IPS DF 4.7 (cell line): ENCODE results near the gene GAS2L3.
"Not testable (repeated sequence)": the region's sequence is repeated elsewhere in the genome, so short reads cannot be mapped to it uniquely, and the experiment has no call there.

Source experiments
- DNase-seq: peaks from one replicate; pipeline ENCODE4 v3.0.0-alpha.2; 2013; ENCODE audit warnings: low spot score; ENCODE audit errors: extremely low read depth

GAS2L3 gene

DNA sequence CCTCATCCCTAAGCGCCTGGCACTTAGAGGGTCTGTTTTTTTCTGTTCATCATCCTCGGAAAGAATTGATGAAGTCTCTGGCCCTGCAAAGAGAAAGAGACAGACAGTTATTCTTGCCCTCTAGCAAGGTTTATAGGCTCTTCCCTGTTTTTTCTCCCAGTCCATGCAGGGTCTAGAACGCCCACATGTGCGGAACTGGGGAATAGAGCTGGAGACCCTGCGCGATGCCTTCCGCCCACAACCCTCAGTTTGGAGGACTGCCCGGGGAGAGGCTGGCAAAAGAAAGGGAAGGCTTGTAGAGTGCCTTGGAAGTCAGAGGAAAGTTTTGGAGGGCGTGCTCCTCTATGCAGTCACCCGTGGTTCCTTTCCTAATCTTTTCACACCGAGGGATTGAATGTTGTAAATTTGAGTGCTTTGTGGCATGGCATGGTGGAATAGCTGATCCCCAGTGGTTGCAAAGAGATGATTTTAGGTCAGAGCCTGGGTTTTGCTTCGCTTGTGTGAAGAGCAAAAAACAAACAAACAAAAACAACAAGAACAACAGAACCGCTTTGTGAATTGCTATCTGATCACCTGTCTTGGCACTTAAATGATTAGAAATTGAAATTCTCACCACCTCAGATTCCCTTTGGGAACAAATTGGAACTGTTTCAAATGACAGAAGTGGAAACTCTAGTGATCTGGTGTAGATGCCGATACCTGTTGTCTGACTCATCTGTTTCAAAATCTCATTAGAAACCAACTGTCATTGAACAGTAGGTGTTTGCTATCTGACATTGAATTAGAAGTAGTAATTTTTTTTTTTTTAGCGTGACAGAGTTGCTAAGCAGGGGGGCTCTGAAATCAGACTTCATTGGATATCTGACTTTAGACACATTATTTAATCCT is 947 bp downstream of the GAS2L3 start:
- no peak for DNase-seq

DNA sequence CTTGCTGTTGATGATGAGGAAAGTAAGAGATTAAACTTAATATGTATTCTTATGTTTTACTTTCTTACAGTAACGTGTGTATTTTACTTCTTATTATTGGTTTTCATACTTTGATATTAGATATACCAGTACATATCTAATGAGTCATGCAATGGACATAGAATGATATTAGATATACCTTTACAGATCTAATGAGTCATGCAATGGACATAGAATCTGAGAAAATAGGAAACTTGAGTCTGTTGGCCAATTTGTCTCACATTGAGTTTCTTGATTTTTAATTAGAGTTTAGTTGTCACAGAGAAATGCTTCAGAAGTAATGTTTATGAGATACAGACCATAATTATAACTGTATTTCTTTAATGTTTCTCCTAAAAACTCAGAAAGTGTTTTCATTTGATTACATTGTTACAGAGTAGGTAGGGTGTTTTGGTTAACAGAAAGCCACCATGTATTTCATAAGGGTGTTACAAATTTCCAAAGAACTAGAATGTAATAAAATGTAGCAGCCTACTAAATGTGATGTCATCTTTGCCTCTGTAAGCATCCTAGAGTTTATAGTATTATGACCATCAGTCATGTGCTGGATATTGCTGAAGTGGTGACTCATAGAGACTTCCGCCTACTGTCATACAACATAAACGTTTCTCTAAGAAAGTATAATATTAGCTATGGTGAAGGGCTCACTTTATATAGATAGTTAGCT is 3.0 kb downstream of the GAS2L3 start:
- DNase-seq, result no peak

DNA sequence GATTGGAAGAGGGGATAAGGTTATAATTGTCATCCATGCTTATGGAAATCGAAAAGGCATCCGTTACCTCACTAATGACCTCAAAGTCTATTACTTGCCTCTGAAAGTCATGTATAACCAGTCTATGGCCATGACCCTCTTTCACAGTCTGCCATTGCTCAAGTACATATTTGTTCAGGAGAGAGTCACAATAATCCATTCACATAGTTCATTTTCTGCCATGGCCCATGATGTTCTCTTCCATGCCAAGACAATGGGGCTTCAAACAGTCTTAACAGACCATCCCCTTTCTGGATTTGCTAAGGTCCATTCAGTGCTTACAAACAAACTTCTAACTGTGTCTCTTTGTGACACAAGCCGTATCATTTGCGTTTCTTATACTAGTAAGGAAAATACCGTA is 5.4 kb downstream of the GAS2L3 start:
- no peak for DNase-seq

GRCh38 chr12:100579844-100580243 is 6.4 kb downstream of the GAS2L3 start:
- no peak for DNase-seq

DNA sequence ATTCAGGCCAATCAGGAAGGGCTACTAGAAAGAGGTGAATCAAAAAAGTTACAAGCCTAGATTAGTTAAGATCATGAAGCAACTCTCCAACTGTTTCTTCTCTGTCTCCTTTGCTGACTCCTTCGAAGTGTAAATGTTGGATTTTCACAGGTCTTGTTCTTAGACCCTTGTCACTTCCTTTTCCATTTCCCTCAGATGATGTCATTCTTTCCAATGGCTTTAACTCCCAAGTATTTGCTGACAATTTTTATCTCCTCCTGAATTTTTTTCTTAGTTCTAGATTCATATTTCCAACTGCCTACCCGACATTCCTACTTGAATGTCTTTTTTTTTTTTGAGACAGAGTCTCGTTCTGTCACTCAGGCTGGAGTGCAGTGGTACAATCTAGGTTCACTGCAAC is 10.8 kb downstream of the GAS2L3 start:
- DNase-seq, result no peak

DNA sequence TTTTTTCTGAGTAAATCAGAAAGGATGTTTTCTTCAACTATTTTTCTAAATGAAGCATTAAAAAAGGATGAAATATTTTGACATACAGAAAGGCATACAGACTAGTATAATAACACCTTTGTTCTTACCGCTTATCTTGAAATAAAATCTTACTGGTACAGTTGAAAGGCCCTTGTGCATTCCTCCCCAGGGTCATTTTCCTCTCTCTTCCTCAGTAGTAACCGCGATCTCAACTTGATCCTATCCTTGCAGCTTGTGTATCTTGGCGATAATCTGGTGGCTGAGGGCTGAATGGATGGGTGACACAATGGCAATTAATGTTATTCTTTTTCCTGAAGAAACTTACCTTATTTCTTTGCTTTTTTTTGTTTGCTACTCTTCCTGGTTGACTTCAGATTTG is 18.5 kb downstream of the GAS2L3 start:
- DNase-seq, result no peak

GRCh38 chr12:100593490-100593889 is 20.0 kb downstream of the GAS2L3 start:
- DNase-seq, result no peak

DNA sequence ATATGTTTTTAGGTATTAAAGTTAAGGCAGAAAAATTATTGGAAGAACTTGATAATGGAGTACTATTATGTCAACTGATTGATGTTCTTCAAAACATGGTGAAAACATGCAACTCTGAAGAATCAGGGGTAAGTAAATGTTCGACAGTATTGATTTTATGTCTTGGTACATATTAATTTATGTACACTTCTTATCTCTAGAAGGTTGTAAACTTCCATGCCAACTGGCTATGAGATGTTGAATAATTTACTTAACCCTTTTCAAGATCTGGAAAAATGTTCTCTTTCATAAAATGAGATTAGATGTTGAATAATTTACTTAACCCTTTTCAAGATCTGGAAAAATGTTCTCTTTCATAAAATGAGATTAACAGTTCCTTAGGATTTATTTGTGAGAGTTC is 28.1 kb downstream of the GAS2L3 start:
- no peak for DNase-seq

GRCh38 chr12:100602997-100603396 is 29.5 kb downstream of the GAS2L3 start:
- DNase-seq, result not testable (repeated sequence)

- DNase-seq, result no peak
Measured at GRCh38 chr12:100608776-100609175, 35.3 kb downstream of the GAS2L3 start.

GRCh38 chr12:100610666-100611430 is 37.4 kb downstream of the GAS2L3 start:
- DNase-seq, result no peak

DNA sequence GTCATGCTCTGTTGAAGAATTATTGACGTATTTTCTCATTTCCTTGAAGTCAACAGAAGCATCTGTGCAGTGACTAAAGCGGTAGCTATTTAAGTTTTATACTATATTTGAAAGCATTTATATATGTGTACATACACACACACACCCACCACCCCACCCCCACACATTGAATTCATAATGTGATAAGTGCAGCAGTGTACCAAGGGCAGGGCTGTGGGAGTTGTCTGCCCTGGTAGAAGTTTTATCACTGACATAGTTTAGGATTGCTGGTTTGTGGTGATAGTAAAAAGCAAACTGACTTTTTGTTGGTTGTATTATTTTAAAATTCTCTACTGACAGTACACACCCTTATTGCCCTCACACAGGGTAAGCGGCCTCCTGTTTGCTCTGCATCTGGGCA is 39.1 kb downstream of the GAS2L3 start:
- no peak for DNase-seq

DNA sequence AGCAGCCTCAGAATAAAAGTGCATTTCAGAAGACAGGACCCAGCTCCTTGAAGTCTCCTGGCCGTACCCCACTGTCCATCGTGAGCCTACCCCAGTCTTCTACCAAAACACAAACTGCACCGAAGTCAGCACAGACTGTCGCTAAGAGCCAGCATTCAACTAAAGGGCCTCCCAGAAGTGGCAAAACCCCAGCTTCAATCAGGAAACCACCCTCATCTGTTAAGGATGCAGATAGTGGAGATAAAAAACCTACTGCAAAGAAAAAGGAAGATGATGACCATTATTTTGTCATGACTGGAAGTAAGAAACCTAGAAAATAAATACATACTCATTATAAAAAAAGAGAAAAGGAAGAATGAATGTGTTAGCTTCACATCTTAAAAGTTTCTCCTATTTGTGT is 51.1 kb downstream of the GAS2L3 start:
- no peak for DNase-seq

DNA sequence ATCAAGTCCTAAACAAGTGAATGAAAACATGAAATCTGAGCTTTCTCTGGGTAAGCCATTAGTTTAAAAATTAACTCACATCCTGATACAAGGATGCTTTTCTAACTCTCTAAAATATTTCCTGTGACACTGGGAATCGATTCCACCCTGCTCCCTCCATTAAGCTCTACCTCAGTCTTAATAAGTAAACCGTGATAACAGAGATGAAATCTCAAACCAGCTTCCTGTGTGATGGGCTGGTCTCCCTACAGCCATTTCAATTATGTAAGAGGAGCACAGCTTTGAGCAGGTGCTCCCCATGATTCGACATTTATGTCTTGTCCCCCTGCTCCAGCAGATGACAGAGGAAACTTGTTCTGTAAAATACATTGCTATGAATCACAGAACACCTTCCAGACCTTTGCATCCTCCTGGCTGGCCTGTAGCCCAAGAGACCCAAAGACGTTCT is 59.0 kb downstream of the GAS2L3 start:
- DNase-seq, result no peak

DNA sequence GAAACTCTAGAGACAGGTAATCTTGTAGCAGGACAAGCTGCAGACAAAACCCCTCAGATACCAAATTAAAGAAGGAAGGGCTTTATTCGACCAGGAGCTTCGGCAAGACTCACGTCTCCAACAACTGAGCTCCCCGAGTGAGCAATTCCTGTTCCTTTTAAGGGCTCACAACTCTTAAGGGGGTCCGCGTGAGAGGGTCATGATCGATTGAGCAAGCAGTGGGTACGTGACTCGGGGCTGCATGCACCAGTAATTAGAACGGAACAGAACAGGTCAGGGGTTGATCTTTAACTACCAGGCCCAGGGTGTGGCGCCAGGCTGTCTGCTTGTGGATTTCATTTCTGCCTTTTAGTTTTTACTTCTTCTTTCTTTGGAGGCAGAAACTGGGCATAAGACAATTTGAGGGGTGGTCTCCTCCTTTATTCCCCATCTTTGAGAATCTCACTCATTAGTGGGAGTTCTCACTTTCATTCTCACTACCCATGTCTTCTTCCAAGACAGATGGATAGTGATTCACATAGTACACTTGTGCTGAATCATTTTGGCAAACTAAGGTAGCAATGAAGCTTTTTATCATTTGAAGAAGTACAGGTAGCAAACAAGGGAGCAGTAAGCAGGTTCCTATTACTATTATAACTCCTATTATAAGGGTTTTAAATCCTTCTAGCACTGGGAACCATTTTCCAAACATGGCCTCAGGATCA is 59.8 kb downstream of the GAS2L3 start:
- DNase-seq, result not testable (repeated sequence)

- DNase-seq, result no peak
Measured at GRCh38 chr12:100643246-100643645, 69.8 kb downstream of the GAS2L3 start.

- no peak for DNase-seq
Measured at GRCh38 chr12:100646896-100647295, 73.4 kb downstream of the GAS2L3 start.

DNA sequence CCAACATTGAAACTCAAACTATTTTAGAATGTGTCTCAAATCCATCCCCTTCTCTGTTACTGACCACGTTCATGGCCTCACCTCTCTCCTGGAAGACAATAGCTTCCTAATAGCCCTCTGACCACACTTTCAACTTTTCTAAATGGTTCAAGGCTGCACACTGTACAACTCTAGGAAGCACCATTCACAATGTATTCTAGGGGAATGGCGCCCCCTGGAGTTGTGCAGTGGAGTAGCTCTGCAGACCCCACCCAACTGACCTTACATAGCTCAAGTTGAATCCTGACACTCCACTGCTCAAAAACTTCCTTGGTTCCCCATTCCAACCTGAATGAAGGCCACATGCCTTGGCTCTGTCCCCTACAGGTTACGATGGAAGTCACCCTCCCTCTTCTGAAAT is 77.6 kb downstream of the GAS2L3 start:
- no peak for DNase-seq

- DNase-seq, result no peak
Measured at GRCh38 chr12:100651694-100652093, 78.2 kb downstream of the GAS2L3 start.

DNA sequence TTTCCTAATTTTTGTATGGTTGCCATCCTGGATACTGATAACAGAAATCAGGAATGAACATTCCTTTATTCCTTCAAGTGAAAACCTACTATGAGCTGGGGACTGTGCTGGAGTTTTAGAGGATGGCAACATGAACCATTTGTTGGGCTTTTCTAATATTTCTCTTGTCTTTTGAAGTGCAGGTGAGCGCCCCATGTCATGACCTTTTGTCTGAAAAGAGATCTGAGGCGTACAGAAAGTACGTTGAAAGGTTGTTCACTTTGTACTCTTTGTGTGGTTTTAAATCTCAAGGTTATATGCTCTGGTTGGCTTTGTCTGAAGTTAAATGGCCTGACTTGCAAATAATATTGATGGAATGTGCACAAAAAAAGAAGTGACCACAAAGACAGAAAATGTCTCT is 79.0 kb downstream of the GAS2L3 start:
- no peak for DNase-seq

- DNase-seq, result no peak
Measured at GRCh38 chr12:100656141-100656540, 82.7 kb downstream of the GAS2L3 start.
